GM18909 (cell line): ENCODE results near the gene ZCCHC7.
"Not testable (repeated sequence)": the region's sequence is repeated elsewhere in the genome, so short reads cannot be mapped to it uniquely, and the experiment has no call there.

Source experiments
- ATAC-seq: cut with Tn5 transposase; IDR thresholded peaks from one replicate; pipeline ENCODE4 v1.9.1; 2021; ENCODE audit warnings: mild to moderate bottlenecking; ENCODE audit not compliant: unreplicated experiment, poor library complexity

Gene ZCCHC7

GRCh38 chr9:37385286-37385685, 264.9 kb downstream of the ZCCHC7 start:
- ATAC-seq = no peak

DNA sequence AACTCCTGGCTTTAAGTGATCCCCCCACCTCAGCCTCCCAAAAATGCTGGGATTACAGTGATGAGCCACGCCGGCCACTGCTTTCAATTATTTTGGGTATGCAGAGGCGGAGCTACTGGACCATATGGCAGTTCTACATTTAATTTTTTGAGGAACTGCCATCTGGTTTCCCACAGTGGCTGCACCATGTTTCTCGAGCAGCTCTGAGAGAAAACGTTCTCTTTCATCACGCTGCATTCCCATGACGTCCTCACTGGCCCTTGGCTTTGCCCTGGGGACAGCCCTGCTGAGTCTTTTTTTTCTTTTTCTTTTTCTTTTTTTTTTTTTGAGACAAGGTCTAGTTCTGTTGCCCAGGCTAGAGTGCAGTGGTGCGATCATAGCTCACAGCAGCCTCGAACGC, 266.6 kb downstream of the ZCCHC7 start:
- ATAC-seq = no peak

DNA sequence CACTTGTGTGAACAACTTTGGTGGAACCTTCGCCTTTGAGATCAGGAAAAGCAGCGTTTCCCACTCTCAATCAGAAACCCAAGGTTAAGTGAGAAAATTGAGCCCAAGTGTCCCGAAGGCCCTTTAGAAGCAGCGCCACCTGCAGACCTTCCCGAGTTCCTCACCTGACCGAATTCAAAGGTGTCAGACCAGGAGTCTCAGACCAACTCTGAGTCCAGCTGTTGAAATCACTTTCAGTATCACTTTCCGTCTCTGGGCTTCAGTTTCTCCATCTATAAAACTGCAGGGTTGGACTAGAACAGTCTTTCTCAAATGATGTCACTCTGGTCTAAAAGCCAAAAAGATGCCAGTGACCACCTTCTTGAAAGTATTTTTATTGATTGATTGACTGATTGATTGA, 270.4 kb downstream of the ZCCHC7 start:
- peak; percentile 84 for ATAC-seq

DNA sequence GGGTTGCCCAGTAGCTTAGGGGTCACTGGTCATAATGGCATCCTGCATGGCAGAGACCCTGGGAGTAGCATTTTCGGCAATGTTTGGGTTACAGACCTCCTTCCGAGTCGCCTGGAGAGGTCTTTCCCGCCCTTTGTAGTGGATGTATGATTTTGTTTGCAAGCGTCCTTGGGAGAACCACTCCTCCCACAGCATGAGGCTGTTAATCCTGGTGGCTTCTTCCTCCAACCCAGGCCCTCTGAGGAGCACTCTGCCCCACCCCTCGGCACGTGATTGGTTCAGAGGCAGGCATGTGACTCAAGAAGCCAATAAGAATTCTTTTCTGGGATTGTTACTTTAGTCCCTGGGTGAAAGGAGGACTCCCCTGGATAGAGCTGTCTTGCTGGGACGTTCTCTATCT, 271.9 kb downstream of the ZCCHC7 start:
- no peak for ATAC-seq

DNA sequence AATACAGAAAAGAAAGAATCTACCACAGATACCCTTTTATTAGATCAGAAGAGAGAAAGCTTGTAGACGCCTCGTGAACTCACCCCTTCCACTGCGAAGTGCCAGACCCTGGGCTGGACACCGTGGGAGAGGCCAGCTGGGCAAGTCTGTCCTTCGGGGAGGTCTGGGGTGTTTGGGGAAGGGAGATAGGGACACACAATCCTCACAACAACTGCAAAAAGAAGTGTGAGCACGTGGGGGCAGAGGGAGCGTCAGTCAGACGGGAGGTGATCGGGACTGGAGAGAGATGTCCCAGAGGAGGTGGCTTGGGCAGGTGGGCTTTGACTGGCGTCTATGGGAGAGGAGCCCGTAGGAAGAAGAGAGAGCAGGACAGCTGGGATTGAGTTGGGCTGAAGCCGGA, 274.9 kb downstream of the ZCCHC7 start:
- ATAC-seq = no peak

GRCh38 chr9:37395663-37396062, 275.3 kb downstream of the ZCCHC7 start:
- no peak for ATAC-seq

GRCh38 chr9:37397948-37398347, 277.6 kb downstream of the ZCCHC7 start:
- not testable (repeated sequence) for ATAC-seq

DNA sequence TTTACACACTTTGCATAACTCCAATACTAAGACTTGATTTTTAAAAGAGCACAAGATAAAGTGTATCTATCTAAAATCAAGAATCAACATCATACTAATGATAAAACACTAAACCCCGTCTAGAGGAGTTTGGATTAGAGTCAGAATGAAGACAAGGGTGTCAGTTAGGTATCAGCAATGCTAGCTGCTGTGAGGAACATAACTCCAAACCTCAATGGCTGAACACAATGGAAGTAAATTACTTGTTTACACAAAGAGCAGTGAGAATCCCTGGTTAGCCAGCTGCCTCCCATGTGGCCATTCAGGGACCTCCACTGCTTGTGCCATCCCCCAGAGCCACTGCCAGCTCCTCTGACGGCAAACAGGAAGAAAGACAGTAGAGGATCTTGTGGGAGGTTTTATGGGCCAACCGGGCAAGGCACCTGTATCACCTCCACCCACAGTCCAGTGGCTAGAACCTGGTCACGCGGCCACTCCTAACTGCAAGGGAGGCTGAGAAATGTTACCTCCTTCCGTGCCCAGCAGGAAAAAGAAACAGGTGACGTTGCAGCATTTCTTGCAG, 278.2 kb downstream of the ZCCHC7 start:
- ATAC-seq = no peak

DNA sequence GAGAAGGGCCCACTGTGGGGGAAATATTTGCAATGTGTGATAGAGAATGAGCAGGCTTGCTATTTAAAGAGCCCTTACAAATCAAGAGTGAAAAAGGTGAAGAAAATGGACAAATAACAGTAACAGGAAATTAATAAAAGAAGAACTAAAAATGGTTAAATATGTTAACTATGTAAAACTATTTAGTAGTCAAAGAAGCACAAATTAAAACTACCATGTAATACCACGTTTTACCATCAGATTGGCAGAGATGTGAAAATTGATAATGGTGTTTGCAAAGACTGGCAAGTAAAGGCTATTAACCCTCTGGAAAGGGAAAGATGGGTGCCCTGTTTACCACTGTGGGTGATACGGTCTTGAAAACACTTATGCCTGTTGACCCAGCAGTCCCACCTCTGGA, 279.0 kb downstream of the ZCCHC7 start:
- no peak for ATAC-seq

GRCh38 chr9:37404590-37404989, 284.2 kb downstream of the ZCCHC7 start:
- no peak for ATAC-seq

DNA sequence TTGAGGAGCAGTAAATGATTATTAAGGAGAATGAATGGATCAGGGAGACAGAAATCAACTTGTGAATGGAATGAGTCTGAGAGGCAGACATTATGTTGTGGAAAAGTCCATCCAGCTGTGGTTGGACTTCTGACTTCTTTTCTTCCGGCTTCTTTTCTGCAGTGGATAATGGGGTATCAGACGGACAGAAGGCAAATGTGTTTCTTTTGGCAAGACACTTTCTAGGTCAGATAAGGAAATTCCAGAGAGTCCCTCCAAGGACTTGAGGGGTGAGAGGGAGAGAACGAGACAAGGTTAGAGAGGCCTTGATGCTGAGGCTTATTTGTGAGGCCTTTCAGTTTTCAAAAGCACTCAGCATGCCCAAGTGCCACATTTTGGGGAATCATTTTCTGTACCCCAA, 285.0 kb downstream of the ZCCHC7 start:
- no peak for ATAC-seq

GRCh38 chr9:37405764-37406380, 285.5 kb downstream of the ZCCHC7 start:
- ATAC-seq = no peak

GRCh38 chr9:37406603-37407401, 286.4 kb downstream of the ZCCHC7 start:
- ATAC-seq = no peak

- ATAC-seq = no peak
Observed at GRCh38 chr9:37407468-37407867, 287.1 kb downstream of the ZCCHC7 start.
